ENCODE data around the gene CCDC159.
A peak's percentile ranks its signal among the peaks of the same experiment; 100 is the strongest.
"Not testable (repeated sequence)": the region's sequence is repeated elsewhere in the genome, so short reads cannot be mapped to it uniquely, and the experiment has no call there.

The CCDC159 gene

GRCh38 chr19:11347546-11348039 is 1.3 kb downstream of the CCDC159 start:
- FAIRE-seq, result no peak

GRCh38 chr19:11349171-11349570 is 2.9 kb downstream of the CCDC159 start:
- FAIRE-seq (no peak), DNase-seq (ENCODE audit: insufficient read length, low spot score) (no peak)
- TF ChIP-seq POLR2A (IDR thresholded peaks at IDR 0.05; ENCODE audit: low read depth, low read length), result no peak

More at GRCh38 chr19:11347546-11348039, 1.3 kb downstream of the CCDC159 start:
- no peak for DNase-seq (ENCODE audit: insufficient read length, low spot score)
- no peak for TF ChIP-seq POLR2A (IDR thresholded peaks at IDR 0.05; ENCODE audit: low read depth, low read length)

DNA sequence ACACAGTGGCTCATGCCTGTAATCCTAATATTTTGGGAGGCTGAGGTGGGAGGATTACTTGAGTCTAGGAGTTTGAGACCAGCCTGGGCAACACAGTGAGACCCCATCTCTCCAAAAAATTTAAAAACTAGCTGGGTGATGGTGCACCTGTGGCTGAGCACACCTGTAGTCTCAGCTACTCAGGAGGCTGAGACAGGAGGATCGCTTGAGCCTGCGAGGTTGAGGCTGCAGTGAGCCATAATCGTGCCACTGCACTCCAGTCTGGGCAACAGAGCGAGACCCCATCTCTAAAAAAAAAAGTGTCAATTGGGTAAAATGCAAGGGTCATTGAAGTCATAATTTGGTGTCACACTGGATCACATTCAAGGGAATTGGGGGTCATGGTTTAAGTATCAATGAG is 7.8 kb downstream of the CCDC159 start:
- not testable (repeated sequence) for DNase-seq (ENCODE audit: insufficient read length, low spot score); FAIRE-seq

- peak; percentile 81 for DNase-seq (ENCODE audit: insufficient read length, low spot score)
- FAIRE-seq, result no peak
- TF ChIP-seq POLR2A (IDR thresholded peaks at IDR 0.05; ENCODE audit: low read depth, low read length), result peak; percentile 89
Observed at GRCh38 chr19:11355160-11356073, 9.1 kb downstream of the CCDC159 start, which contains the start of gene PLPPR2. Gene PLPPR2, plus strand, starts transcription at chr19:11355432. Its CDS starts 2,242 bp downstream, at chr19:11357674.

- FAIRE-seq (no peak), DNase-seq (ENCODE audit: insufficient read length, low spot score) (no peak)
- no peak for TF ChIP-seq POLR2A (IDR thresholded peaks at IDR 0.05; ENCODE audit: low read depth, low read length)
Observed at GRCh38 chr19:11356074-11356397, 9.7 kb downstream of the CCDC159 start.

DNA sequence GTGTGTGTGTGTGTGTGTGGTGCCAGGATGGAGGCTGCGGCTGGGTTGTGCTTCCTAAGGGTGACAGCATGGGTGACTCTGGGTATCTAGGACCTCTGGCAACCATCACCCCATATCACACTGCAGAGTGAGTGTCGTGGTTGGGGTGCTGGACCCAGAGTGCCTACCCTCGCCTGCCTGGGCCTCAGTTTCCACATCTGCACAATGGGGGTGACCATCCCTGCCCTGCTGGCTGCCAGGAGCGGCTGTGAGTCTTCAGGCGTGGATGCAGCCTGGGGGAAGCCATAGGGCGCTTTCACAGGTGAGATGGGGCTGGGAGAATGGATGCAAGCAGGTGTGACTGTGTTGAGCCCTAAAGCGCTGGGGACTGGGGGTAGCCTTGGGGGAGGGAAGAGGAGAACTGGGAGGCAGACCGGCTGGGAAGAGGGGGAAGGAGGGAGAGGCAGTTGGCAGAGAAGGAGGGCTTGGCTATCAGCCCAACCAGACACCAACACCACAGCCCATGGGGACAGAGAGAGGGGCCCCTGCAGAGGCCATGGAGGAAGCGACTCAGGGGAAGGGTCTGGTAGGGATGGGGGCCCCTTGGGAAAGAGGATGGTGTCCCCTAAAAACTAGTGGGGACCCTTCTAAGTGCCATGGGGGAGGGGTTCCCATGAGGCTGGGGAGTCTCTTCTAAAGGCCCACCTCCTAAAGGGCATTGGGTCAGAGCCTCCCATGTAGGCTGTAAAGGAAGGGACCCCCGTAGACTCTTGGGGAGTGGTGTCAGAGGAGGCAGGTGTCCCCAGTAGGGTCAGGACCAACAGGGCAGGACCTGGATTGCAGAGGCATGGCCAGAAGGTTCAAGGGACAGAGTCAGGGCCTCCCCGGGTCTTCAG is 10.6 kb downstream of the CCDC159 start:
- no peak for FAIRE-seq
- DNase-seq (ENCODE audit: insufficient read length, low spot score), result no peak
- no peak for TF ChIP-seq POLR2A (IDR thresholded peaks at IDR 0.05; ENCODE audit: low read depth, low read length)

- no peak for FAIRE-seq
- TF ChIP-seq POLR2A (IDR thresholded peaks at IDR 0.05; ENCODE audit: low read depth, low read length), result no peak
- DNase-seq (ENCODE audit: insufficient read length, low spot score), result no peak
Observed at GRCh38 chr19:11359421-11359820, 13.1 kb downstream of the CCDC159 start.

- no peak for FAIRE-seq
- DNase-seq (ENCODE audit: insufficient read length, low spot score), result no peak
- no peak for TF ChIP-seq POLR2A (IDR thresholded peaks at IDR 0.05; ENCODE audit: low read depth, low read length)
Observed at GRCh38 chr19:11361037-11361770, 14.9 kb downstream of the CCDC159 start.

- DNase-seq (ENCODE audit: insufficient read length, low spot score) (no peak), FAIRE-seq (no peak)
- TF ChIP-seq POLR2A (IDR thresholded peaks at IDR 0.05; ENCODE audit: low read depth, low read length), result no peak
Observed at GRCh38 chr19:11361771-11362731, 15.7 kb downstream of the CCDC159 start.

DNA sequence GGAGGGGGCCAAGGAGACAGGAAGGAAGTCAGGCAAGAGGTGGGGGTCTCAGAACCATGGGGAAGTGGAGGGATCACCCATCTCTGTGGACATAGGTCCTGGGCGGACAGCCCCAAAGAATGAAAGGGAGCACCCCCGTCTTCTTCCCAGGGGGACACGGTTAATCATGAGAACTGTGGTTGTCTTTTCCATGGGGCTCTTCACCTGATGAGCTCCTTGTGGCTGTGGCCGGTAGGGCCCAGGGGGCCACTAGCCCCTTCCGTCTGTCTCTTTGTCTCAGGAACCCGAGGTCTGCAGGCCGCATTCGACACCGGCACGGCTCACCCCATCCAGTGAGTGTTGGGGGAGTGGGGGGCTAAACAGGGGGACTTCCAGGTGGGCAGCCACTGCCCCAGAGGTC is 17.6 kb downstream of the CCDC159 start:
- no peak for FAIRE-seq
- no peak for DNase-seq (ENCODE audit: insufficient read length, low spot score)
- no peak for TF ChIP-seq POLR2A (IDR thresholded peaks at IDR 0.05; ENCODE audit: low read depth, low read length)

DNA sequence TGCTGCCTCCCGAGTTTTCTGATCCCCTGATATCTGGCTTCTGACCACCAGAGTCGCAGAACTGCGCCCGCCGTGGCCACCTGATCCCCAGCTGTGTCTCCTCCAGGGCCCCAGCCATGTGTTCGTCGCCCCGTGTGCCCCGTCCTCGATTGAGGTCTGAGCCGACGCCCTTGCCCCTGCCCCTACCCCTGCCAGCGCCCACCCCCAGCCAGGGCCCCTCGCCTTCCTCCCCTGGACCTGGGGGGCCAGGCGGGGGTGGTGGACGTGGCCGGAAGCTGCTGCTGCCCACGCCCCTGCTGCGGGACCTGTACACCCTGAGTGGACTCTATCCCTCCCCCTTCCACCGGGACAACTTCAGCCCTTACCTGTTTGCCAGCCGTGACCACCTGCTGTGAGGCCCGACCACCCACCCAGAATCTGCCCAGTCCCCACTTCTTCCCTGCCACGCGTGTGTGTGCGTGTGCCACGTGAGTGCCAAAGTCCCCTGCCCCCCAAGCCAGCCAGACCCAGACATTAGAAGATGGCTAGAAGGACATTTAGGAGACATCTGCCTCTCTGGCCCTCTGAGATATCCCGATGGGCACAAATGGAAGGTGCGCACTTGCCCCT is 18.1 kb downstream of the CCDC159 start:
- FAIRE-seq (no peak), DNase-seq (ENCODE audit: insufficient read length, low spot score) (no peak)
- TF ChIP-seq POLR2A (IDR thresholded peaks at IDR 0.05; ENCODE audit: low read depth, low read length), result no peak

DNA sequence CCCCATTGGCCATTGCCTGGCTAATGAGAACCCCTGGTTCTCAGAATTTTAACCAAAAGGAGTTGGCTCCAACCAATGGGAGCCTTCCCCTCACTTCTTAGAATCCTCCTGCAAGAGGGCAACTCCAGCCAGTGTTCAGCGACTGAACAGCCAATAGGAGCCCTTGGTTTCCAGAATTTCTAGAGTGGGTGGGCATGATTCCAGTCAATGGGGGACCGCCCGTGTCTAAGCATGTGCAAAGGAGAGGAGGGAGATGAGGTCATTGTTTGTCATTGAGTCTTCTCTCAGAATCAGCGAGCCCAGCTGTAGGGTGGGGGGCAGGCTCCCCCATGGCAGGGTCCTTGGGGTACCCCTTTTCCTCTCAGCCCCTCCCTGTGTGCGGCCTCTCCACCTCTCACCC is 18.6 kb downstream of the CCDC159 start:
- no peak for TF ChIP-seq POLR2A (IDR thresholded peaks at IDR 0.05; ENCODE audit: low read depth, low read length)
- no peak for DNase-seq (ENCODE audit: insufficient read length, low spot score)
- no peak for FAIRE-seq

All from H54 (cell line).